Endothelial cell of umbilical vein (primary cell): ENCODE results near the gene EXD2. TPM values are rescaled to one million over a fixed set of nuclear protein-coding genes. Genes with fewer than 3 reads are reported as not detected.

ENCODE experiments used
- Bru-seq: library from RNA; stranded (reverse); fragments of 400-500 nt; gene quantifications from one replicate; lab custom pipeline; 2021; lab: Mats Ljungman, UMichigan
- BruChase-seq, 2 experiments: library from RNA; stranded (reverse); fragments of 400-500 nt; gene quantifications; one replicate each; lab custom pipeline; 2021; lab: Mats Ljungman, UMichigan
- BruUV-seq: library from RNA; stranded (reverse); fragments of 400-500 nt; replicated peaks from 2 replicates; lab custom pipeline; 2021; lab: Mats Ljungman, UMichigan
- CTCF ChIA-PET: fragments of 300-600, 350-600 bp; sonication (Branson Sonifier 250); formaldehyde crosslinking; loops from one replicate; lab custom pipeline; 2021; ENCODE audit warnings: antibody characterized with exemption, inconsistent platforms; lab: Charles Lee
- POLR2A ChIA-PET: fragments of 300-600, 350-600 bp; sonication (Branson Sonifier 250); formaldehyde crosslinking; loops from one replicate; lab custom pipeline; 2021; ENCODE audit warnings: antibody characterized with exemption, inconsistent platforms; lab: Charles Lee
- DNase-seq: peaks from one replicate; pipeline ENCODE4 v3.0.0-alpha.2; 2011; ENCODE audit warnings: low read depth, low spot score
- FAIRE-seq: peaks from 2 replicates; lab custom pipeline; 2011; peaks lifted over from hg19 to GRCh38; lab: Jason Lieb, UNC
- H2AFZ ChIP-seq: 2 replicates; pipeline ENCODE4 v1.6.0; 2012; ENCODE audit warnings: low read depth, low read length, control low read depth, inconsistent platforms
- H3K27ac ChIP-seq: 2 replicates; pipeline ENCODE4 v1.5.1; 2011; ENCODE audit warnings: low read depth, mild to moderate bottlenecking, control low read depth, low read length, moderate library complexity; ENCODE audit not compliant: insufficient read depth
- H3K27me3 ChIP-seq, 2 experiments: 2 replicates each; pipeline versions ENCODE4 v1.6.0 to v1.6.1; 2011; ENCODE audit warnings: low read length in 2 of 2, mixed read lengths in 1 of 2; ENCODE audit not compliant: control insufficient read depth in 2 of 2, insufficient read depth in 2 of 2
- H3K36me3 ChIP-seq, 2 experiments: 2 replicates in 1 of 2; 3 replicates in 1 of 2; pipeline ENCODE4 v1.5.1; 2011; ENCODE audit warnings: low read length in 2 of 2, mild to moderate bottlenecking in 1 of 2, moderate library complexity in 1 of 2; ENCODE audit not compliant: control insufficient read depth in 2 of 2, insufficient read depth in 2 of 2; ENCODE audit errors: extremely low read depth in 1 of 2
- H3K4me1 ChIP-seq: 3 replicates; pipeline ENCODE4 v1.5.1; 2011; ENCODE audit warnings: mild to moderate bottlenecking, low read length; ENCODE audit not compliant: control insufficient read depth, insufficient read depth; ENCODE audit errors: extremely low read depth
- H3K4me2 ChIP-seq: 2 replicates; pipeline ENCODE4 v1.6.1; 2011; ENCODE audit warnings: low read length, control low read depth, mixed read lengths; ENCODE audit not compliant: insufficient read depth
- H3K4me3 ChIP-seq, 3 experiments: fragments of 200-600 bp in 1 of 3; sonication (generic), shearing (Covaris generic) in 1 of 3; replicated peaks in 1 of 3; 2 replicates each; pipeline ENCODE4 v1.5.1; 2011 to 2016; ENCODE audit warnings: control low read depth in 3 of 3, low read length in 3 of 3, mild to moderate bottlenecking in 2 of 3, inconsistent platforms in 1 of 3, low read depth in 1 of 3, moderate library complexity in 1 of 3; ENCODE audit not compliant: insufficient read depth in 1 of 3
- H3K79me2 ChIP-seq: 2 replicates; pipeline ENCODE4 v1.6.0; 2012; ENCODE audit warnings: low read length, inconsistent platforms; ENCODE audit not compliant: control insufficient read depth, insufficient read depth
- H3K9ac ChIP-seq: replicated peaks from 2 replicates; pipeline ENCODE3; 2011; ENCODE audit warnings: low read length, control low read depth; ENCODE audit not compliant: insufficient read depth; ENCODE audit errors: extremely low read depth
- H3K9me1 ChIP-seq: replicated peaks from 3 replicates; pipeline ENCODE4 v1.6.0; 2011; ENCODE audit warnings: mild to moderate bottlenecking, low read length; ENCODE audit not compliant: control insufficient read depth, insufficient read depth; ENCODE audit errors: extremely low read depth
- H3K9me3 ChIP-seq: replicated peaks from 2 replicates; pipeline ENCODE4 v1.5.1; 2012; ENCODE audit warnings: low read length, inconsistent platforms; ENCODE audit not compliant: control insufficient read depth, insufficient read depth
- H4K20me1 ChIP-seq: replicated peaks from 2 replicates; pipeline ENCODE3; 2011; ENCODE audit warnings: mild to moderate bottlenecking, low read length; ENCODE audit not compliant: control insufficient read depth, insufficient read depth; ENCODE audit errors: extremely low read depth
- CTCF ChIP-seq, 2 donors: IDR thresholded peaks; 1 replicate in 1 of 2; 2 replicates in 1 of 2; pipeline ENCODE4 v1.5.1; 2011; ENCODE audit warnings: low read length in 2 of 2, mild to moderate bottlenecking in 2 of 2, moderate library complexity in 2 of 2, control low read depth in 1 of 2, inconsistent platforms in 1 of 2, low read depth in 1 of 2; ENCODE audit not compliant: insufficient read depth in 1 of 2; ENCODE audit errors: extremely low read depth in 1 of 2
- EZH2 ChIP-seq: IDR thresholded peaks from 2 replicates; pipeline ENCODE4 v1.6.1; 2012; ENCODE audit warnings: borderline replicate concordance, low read depth, mild to moderate bottlenecking, moderate library complexity, low read length, inconsistent platforms; ENCODE audit not compliant: severe bottlenecking
- FOS ChIP-seq: IDR thresholded peaks from 2 replicates; pipeline ENCODE4 v1.6.1; 2011; ENCODE audit warnings: mild to moderate bottlenecking, low read length, moderate library complexity, borderline replicate concordance; ENCODE audit not compliant: insufficient read depth
- GATA2 ChIP-seq: IDR thresholded peaks from 2 replicates; pipeline ENCODE4 v1.7.0; 2011; ENCODE audit warnings: low read depth, mild to moderate bottlenecking, moderate library complexity, mixed read lengths, low read length; ENCODE audit not compliant: insufficient read length, insufficient read depth
- JUN ChIP-seq: IDR thresholded peaks from 2 replicates; pipeline ENCODE4 v1.6.1; 2011; ENCODE audit warnings: borderline replicate concordance, low read depth; ENCODE audit not compliant: insufficient read length, insufficient read depth
- MAX ChIP-seq: IDR thresholded peaks from 2 replicates; pipeline ENCODE4 v1.6.1; 2011; ENCODE audit not compliant: insufficient read depth, insufficient read length
- MYC ChIP-seq: IDR thresholded peaks from one replicate; pipeline ENCODE4 v1.6.1; 2011; ENCODE audit warnings: mild to moderate bottlenecking, low read depth, low read length
- POLR2A ChIP-seq: IDR thresholded peaks from 2 replicates; pipeline ENCODE4 v1.6.1; 2012; ENCODE audit warnings: low read depth, mild to moderate bottlenecking, control low read depth, low read length
- POLR2AphosphoS5 ChIP-seq: IDR thresholded peaks from 2 replicates; pipeline ENCODE4 v1.6.1; 2012; ENCODE audit warnings: low read depth, mild to moderate bottlenecking, control low read depth, low read length, moderate library complexity; ENCODE audit not compliant: insufficient read depth
- dilution Hi-C: fragments of 300-500 bp; cut with MboI; formaldehyde crosslinking; loops from one replicate; pipeline ENCODE4 v1.15.0; 2019; ENCODE audit warnings: low sequenced_read_pairs; ENCODE audit not compliant: extremely low pct_ligation_motif_present
- intact Hi-C: fragments of 100-400 bp; cut with micrococcal nuclease; formaldehyde crosslinking; loops from one replicate; pipeline ENCODE4 v1.10.0; 2022
- long read RNA-seq: library from polyadenylated mRNA; stranded (forward); transcript quantifications from one replicate; pipeline ENCODE4 v2.0.0, GENCODE V29; 2021
- polyA minus RNA-seq, 3 experiments: library from RNA; depleted of rRNA, polyadenylated mRNA; stranded (reverse); fragments of >200 nt; gene quantifications; 1 replicate in 1 of 3; 2 replicates in 2 of 3; pipeline ENCODE4 v1.2.3, GENCODE V29; 2011
- polyA plus RNA-seq, 4 experiments: library from polyadenylated mRNA; depleted of rRNA in 3 of 4; stranded (reverse) in 3 of 4; unstranded in 1 of 4; fragments of >200 nt; gene quantifications; 2 replicates each; pipeline versions ENCODE4 v1.2.1 to v1.2.3, GENCODE V29; 2011 to 2012; ENCODE audit warnings: missing spikeins in 1 of 4
- total RNA-seq: library from RNA; stranded (reverse); gene quantifications from 2 replicates; pipeline ENCODE4 v1.2.3, GENCODE V29; 2021

EXD2 gene
- total RNA-seq (18.6 and 22.6 TPM in 2 replicates), polyA plus RNA-seq (10.7 and 11.6 TPM in 2 replicates), polyA minus RNA-seq (28.7 and 31.3 TPM in 2 replicates), Bru-seq, nascent RNA (percentile 67 among the genes with signal in this experiment), BruChase-seq, experiment 1, labeled RNA remaining after a 6-hour chase (percentile 72 among the genes with signal in this experiment), BruChase-seq, experiment 2, labeled RNA remaining after a 2-hour chase (percentile 65 among the genes with signal in this experiment)
- 11.5 and 12.2 TPM in 2 replicates for polyA plus RNA-seq (2011; cell fraction: cytosol; rRNA removed)
- polyA plus RNA-seq (2011; cell fraction: nucleus; rRNA removed): 20.0 and 23.9 TPM in 2 replicates
- polyA plus RNA-seq (2012): 15.9 and 16.2 TPM in 2 replicates
- polyA minus RNA-seq (2011; cell fraction: cytosol; rRNA and poly(A)+ RNA removed): 9.5 TPM
- 11.9 and 14.0 TPM in 2 replicates for polyA minus RNA-seq (2011; cell fraction: nucleus; rRNA and poly(A)+ RNA removed)
- long read RNA-seq, transcript EXD2-203 (9 exons, 3,252 nt): major isoform, 11 of 54 reads
- long read RNA-seq, partial matches to known transcripts: 4 of 54 reads
- long read RNA-seq, other reads (novel, unspliced or antisense): 33 of 54 reads

DNA sequence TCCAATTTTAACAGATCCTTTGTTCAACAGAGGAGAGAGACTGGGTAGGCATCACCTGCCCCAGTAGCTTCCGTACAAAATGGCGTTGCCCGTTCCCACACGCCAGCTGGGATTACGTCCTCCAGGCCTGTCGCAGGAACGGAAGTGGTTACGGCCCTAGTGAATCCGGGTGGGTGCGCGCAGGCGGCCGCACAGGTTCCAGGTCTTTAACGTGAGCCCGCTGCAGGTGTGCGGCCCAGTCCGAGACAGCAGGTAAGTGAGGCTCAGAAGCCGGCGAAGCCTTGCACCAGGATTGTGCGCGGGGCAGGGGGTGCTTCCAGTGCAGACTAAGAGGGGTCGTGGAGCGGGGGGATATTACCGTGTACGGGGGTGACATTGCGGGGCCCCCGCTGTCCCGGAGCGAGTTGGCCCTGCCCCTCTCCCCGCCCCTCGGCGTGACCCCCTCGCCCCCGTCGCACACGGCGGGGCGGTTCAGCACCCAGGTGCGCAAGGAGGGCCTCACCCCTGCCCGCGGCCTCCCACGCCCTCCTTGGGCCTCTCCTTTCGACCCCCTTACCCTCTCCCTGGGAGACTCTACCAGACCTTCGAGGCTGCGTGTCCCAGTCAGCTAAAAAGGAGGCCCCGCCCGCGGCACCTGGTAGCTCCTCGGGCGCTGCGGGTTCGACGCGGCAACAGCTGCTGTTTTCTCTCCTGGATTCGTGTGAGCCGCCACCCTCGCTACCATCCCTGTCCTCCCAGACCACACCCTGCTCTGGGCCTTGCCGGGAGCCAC is at the start of gene EXD2:
Gene EXD2, plus strand, starts transcription at position 159 of the 772 bp plus-strand sequence. CDS start 17,973 bp downstream, outside the sequence.
- Histone ChIP-seq H3K4me2 (peak within 1 kb of the TSS; percentile 91), H4K20me1 (no peaks in the 10 kb centered on the region), H3K9me1 (no peaks in the 10 kb centered on the region), H3K9ac (peak within 1 kb of the TSS; percentile 66), H2AFZ (peak within 1 kb of the TSS; percentile 98), H3K27ac (peak within 1 kb of the TSS; percentile 32), H3K36me3 (no peaks in the 10 kb centered on the region), H3K9me3 (no peaks in the 10 kb centered on the region), H3K27me3 (no peaks in the 10 kb centered on the region), H3K79me2 (no peaks in the 10 kb centered on the region), H3K4me1 (peaks cover 7% of the 10 kb centered on the region), H3K4me3 (peak within 1 kb of the TSS; percentile 70 to 79 (median 76))
- peak; percentile 94 for FAIRE-seq
- dilution Hi-C loops (no loop called here), intact Hi-C loops (loop anchor here (1.0 kb wide), 2 partner anchors 38 to 62 kb away; partner anchors contain the start of gene DCAF5)
- BruUV-seq: no TSS peak
- CTCF ChIA-PET: interaction anchor here (0.6 to 3.6 kb wide), 3 partner anchors 40 to 62 kb away, joined by 4 to 23 read pairs (median 5); no protein-coding TSS in a partner anchor
- TF ChIP-seq EZH2 (no peak), JUN (no peak), FOS (no peak), CTCF (IDR thresholded peaks at IDR 0.05; ENCODE audit: extremely low read depth in 1 of 2, insufficient read depth in 1 of 2, low read depth in 1 of 2, low read length in 2 of 2) (no peak), MAX (no peak), POLR2A (no peak), POLR2AphosphoS5 (no peak), MYC (no peak), GATA2 (no peak)
- DNase-seq: peak; percentile 65
- POLR2A ChIA-PET: interaction anchor here (1.5 kb wide), 1 partner anchor 207 kb away, joined by 3 read pairs; the partner anchor contains the start of genes ERH and SLC39A9
